Islet of Langerhans (tissue), 1 donor: ENCODE data around the gene PIGS.

Experiments used
- FAIRE-seq: peaks from one replicate; lab custom pipeline; 2011; peaks lifted over from hg19 to GRCh38; lab: Jason Lieb, UNC

Gene PIGS

GRCh38 chr17:28506763-28507487 lies 64.4 kb downstream of the PIGS start:
- no peak for FAIRE-seq

DNA sequence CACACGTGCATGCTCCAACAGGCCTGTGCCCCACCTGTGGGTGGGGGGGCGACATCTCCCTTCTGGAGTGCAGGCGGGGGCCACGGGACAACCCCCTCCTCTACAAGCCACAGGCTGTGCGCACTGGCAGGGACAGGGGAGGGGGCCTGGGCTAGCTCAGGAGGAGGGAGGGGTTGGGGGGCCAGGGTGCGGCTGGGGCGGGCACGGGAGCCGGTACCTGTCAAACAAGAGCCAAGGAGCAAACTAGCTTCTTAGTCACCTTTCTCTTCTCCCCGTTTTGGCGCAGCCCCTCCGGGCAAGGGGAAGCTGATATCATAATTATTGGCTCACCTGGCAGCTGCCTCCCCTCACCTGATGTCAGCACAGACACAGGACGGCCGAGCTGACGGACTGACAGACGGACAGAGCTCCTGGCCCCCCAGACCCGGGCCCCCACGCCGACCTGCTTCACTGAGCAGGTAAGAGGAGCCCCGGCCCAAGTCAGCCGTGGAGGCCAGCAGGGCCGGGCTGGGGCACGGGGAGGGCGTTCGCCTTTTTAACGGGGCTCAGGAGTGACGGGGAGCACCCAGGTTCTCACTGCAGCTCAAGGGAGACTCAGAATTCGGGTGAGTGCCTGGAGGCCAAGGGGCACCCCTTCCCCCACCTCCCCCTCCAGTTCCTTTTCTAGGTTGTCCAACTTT lies 65.2 kb downstream of the PIGS start, which contains the start of gene FOXN1:
FOXN1 (plus strand) TSS at position 363 of the 680 bp plus-strand sequence. CDS start 17,622 bp downstream, outside the sequence.
- no peak for FAIRE-seq

- no peak for FAIRE-seq
Measured at GRCh38 chr17:28503420-28503819, 67.9 kb downstream of the PIGS start.
